ENCODE measurements around the gene POMGNT1.
"Not testable (repeated sequence)": the region's sequence is repeated elsewhere in the genome, so short reads cannot be mapped to it uniquely, and the experiment has no call there.

Gene POMGNT1

DNA sequence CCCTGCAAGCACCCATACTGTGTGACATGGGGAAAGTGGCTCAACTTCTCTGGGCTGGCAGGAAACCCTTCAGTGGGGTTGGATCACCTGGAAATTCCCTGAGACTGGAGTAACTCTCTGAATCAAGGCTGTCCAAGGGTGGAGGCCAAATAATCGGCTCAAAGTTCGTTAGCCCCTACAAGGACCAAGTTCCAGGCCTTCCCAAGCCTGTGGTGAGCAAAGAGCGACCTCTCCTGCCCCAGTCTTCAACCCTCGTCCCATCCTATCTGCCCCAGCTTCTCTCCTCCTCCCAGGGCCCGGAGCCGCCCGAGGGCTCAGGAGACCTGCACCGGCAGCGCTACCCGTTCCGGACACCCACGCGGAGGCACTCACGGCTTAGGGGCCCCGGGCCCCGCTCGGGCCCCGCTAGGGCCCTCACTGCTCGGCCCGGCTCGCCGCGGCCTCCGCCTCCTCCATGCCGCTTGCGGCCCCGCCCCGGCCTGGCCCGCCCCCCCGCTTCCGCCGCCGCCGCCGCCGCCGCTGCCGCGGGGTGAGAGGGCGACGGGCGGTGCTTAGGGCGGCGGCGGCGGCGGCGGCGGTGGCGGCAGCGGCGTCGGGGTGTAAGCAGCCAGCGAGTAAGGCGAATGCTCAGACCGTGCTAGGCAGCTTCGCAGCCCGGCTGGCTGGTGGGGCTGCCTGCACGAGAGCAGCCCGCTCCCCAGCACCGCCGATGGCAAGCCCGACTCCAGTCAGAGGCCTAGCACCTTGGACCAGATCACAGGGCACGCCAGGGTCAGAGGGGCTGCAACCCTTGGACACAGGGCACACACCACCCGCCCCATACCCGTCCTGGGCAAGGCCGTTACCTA lies at the start of gene POMGNT1:
Gene POMGNT1 (minus strand): TSS at position 471 of the 848 bp plus-strand sequence. CDS start 613 bp downstream, outside the sequence.
- TF ChIP-seq, protein P1, sequence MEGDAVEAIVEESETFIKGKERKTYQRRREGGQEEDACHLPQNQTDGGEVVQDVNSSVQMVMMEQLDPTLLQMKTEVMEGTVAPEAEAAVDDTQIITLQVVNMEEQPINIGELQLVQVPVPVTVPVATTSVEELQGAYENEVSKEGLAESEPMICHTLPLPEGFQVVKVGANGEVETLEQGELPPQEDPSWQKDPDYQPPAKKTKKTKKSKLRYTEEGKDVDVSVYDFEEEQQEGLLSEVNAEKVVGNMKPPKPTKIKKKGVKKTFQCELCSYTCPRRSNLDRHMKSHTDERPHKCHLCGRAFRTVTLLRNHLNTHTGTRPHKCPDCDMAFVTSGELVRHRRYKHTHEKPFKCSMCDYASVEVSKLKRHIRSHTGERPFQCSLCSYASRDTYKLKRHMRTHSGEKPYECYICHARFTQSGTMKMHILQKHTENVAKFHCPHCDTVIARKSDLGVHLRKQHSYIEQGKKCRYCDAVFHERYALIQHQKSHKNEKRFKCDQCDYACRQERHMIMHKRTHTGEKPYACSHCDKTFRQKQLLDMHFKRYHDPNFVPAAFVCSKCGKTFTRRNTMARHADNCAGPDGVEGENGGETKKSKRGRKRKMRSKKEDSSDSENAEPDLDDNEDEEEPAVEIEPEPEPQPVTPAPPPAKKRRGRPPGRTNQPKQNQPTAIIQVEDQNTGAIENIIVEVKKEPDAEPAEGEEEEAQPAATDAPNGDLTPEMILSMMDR (IDR thresholded peaks at IDR 0.05; ENCODE audit: low read depth, low read length), result no peak
- peak within 1 kb of the TSS; percentile 87 for H3K4me3 ChIP-seq (ENCODE audit: low read depth, low read length)
- in situ Hi-C loops (cut with HindIII; ENCODE audit: low sequenced_read_pairs), result no loop called here
- peak; percentile 47 for DNase-seq (ENCODE audit: low read depth, low spot score)

DNA sequence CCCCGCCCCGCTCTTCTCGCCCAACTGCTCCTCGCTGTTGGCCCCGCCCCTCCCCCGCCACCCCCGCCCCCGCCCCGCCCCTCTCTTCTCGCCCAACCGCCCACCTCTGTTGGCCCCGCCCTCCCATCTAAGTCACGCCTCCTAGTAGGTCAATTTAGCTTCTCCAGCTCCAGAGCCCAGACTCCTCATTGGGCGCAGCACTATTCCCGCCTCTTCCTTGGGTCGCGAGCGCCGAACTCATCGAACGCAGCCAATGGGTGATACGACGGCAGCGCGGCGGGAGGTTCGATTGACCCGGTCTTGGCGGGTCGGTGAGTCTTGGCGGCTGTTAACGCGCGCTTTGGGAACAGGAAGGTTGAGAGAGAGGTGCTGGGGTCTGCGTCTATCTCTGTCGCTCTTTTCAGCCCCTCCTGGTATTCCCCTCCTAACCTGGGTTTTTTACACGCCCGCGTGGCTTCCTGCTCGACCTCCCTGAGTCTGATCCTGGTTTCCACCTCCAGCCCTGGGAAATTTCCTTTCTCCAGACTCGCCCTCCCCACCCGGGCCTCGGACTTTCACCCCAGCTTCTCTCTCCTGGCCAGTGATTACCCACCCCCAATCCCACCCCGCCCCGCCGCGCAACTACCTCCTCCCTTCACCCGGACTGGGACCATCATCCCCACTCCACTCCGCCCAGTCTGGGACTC lies 49.3 kb upstream of the POMGNT1 start, which contains the start of gene RAD54L:
Gene RAD54L (plus strand): TSS at position 328 of the 686 bp plus-strand sequence. CDS start 643 bp downstream, outside the sequence.
- TF ChIP-seq, protein P1 (IDR thresholded peaks at IDR 0.05; ENCODE audit: low read depth, low read length), result no peak
- in situ Hi-C loops (cut with HindIII; ENCODE audit: low sequenced_read_pairs), result no loop called here
- H3K4me3 ChIP-seq (ENCODE audit: low read depth, low read length), result peak within 1 kb of the TSS; percentile 71
- DNase-seq (ENCODE audit: low read depth, low spot score), result peak; percentile 99

DNA sequence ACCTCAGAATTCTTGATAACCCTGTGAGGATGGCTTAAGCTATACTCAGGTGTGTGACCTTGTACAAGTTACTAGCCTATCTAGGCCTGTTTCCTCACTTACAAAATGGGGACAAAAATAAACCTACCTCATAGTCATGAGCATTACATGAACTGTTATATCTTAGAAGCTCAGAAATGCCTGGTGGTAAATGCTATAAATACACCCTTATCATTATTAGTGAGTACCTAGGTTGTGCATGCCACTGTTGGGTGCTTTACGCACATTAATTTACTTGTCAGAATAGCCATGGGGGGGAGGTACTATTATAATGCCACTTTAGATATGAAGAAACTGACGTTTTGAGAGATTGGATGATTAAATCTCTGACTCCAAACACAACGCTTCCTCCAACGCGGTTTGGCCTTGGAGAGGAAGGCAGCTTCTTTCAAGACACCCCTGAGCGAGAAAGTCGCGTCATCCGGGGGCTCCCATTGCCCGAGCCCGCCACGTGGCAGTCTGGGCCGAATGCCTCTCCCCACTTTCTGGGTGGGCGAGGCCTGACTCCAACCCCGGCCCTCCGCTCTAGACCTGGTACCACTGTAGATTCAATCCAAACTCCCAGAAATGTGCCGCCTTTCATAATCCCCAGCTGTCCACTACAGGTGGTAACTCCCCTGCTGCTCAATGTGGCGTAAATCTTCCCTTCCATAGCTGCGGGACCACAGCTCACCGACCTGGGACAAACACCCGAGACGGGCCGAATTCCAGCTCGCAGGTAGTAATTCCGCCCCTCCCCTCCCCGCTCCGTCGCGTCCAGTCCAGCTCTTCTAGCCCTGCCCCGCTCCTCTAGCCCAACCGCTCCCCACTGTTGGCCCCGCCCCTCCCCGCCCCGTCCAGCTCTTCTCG lies 48.6 kb upstream of the POMGNT1 start:
- no peak for DNase-seq (ENCODE audit: low read depth, low spot score)
- peak overlapping the region; percentile 71 for H3K4me3 ChIP-seq (ENCODE audit: low read depth, low read length)
- in situ Hi-C loops (cut with HindIII; ENCODE audit: low sequenced_read_pairs), result no loop called here
- TF ChIP-seq, protein P1 (IDR thresholded peaks at IDR 0.05; ENCODE audit: low read depth, low read length), result no peak

DNA sequence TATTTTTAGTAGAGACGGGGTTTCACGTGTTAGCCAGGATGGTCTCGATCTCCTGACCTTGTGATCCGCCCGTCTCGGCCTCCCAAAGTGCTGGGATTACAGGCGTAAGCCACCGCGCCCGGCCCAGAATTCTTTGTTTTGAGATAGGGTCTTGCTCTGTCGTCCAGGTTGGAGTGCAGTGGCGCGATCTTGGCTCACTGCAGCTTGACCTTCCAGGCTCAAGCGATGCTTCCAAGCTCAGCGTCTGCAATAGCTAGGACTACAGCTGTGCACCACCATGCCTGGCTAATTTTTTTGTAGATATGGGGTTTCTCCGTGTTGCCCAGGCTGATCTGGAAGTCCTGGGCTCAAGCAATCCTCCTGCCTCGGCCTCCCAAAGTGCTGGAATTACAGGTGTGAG lies 47.9 kb upstream of the POMGNT1 start:
- H3K4me3 ChIP-seq (ENCODE audit: low read depth, low read length); in situ Hi-C loops (cut with HindIII; ENCODE audit: low sequenced_read_pairs); DNase-seq (ENCODE audit: low read depth, low spot score): not testable (repeated sequence)

DNA sequence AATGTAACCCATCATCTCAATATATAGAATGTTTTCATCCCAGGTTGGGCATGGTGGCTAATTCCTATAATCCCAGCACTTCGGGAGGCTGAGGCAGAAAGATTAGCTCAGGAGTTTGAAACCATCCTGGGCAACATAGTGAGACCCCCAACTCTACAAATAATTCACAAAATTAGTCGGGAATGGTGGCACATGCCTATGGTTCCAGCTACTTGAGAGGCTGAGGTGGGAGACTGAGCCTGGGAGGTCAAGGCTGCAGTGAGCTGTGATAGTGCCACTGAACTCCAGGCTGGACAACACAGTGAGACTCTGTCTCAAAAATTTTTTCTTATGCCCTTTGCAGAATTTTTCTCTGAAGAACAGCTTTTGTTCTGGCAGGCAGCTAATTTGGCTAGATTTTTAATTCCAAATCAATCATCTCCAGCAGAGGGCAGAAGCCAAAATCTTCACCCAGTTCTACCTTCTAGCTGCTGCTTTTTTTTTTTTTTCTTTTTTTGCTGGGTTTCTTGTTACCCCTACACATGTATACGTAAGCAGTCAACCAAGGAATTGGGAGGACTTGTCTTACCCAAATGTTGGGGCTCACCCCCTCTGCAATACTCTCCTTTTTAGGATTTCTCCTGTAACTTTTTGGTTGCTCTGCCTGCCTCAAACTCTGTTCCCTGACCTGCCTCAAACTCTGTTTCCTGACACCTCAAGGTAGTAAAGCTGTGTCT lies 46.6 kb upstream of the POMGNT1 start:
- TF ChIP-seq, protein P1 (IDR thresholded peaks at IDR 0.05; ENCODE audit: low read depth, low read length), result peak; percentile 29
- in situ Hi-C loops (cut with HindIII; ENCODE audit: low sequenced_read_pairs), result no loop called here
- no peak for DNase-seq (ENCODE audit: low read depth, low spot score)
- no peak overlapping the region for H3K4me3 ChIP-seq (ENCODE audit: low read depth, low read length)

DNA sequence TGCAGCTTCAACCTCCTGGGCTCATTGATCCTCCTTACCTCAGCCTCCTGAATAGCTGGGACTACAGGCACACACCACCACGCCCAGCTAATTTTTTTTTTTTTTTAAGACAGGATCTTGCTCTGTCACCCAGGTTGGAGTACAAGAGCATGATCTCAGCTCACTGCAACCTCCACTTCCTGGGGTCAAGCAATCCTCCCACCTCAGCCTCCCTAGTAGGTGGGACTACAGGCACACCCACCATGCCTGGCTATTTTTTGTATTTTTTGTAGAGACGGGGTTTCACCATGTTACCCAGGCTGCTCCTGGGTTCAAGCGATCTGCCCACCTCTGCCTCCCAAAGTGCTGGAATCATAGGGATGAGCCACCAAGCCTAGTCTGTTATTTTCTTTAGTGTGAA lies 45.6 kb upstream of the POMGNT1 start:
- H3K4me3 ChIP-seq (ENCODE audit: low read depth, low read length); in situ Hi-C loops (cut with HindIII; ENCODE audit: low sequenced_read_pairs); DNase-seq (ENCODE audit: low read depth, low spot score): not testable (repeated sequence)

DNA sequence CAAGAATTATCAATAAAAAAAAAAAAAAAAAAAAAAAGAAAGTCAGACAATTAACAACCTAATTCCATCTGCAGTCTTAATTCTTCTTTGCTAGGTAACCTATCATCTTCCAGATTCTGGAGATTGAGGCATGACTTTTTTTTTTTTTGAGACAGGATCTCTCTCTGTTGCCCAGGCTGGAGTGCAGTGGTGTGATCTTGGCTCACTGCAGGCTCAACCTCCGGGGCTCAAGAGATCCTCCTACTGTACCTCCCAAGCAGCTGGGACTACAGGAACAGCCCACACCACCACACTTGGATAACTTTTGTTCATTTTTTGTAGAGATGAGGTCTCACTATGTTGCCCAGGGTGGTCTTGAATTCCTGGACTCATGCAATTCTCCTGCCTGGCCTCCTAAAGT lies 44.7 kb upstream of the POMGNT1 start:
- DNase-seq (ENCODE audit: low read depth, low spot score), result no peak
- in situ Hi-C loops (cut with HindIII; ENCODE audit: low sequenced_read_pairs), result no loop called here
- no peak overlapping the region for H3K4me3 ChIP-seq (ENCODE audit: low read depth, low read length)
- TF ChIP-seq, protein P1 (IDR thresholded peaks at IDR 0.05; ENCODE audit: low read depth, low read length), result no peak

DNA sequence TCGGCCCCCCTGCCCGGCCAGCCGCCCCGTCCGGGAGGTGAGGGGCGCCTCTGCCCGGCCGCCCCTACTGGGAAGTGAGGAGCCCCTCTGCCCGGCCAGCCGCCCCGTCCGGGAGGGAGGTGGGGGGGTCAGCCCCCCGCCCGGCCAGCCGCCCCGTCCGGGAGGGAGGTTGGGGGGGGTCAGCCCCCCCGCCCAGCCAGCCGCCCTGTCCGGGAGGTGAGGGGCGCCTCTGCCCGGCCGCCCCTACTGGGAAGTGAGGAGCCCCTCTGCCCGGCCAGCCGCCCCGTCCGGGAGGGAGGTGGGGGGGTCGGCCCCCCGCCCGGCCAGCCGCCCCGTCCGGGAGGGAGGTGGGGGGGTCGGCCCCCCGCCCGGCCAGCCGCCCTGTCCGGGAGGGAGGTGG lies 43.5 kb upstream of the POMGNT1 start:
- DNase-seq (ENCODE audit: low read depth, low spot score); in situ Hi-C loops (cut with HindIII; ENCODE audit: low sequenced_read_pairs): not testable (repeated sequence)

DNA sequence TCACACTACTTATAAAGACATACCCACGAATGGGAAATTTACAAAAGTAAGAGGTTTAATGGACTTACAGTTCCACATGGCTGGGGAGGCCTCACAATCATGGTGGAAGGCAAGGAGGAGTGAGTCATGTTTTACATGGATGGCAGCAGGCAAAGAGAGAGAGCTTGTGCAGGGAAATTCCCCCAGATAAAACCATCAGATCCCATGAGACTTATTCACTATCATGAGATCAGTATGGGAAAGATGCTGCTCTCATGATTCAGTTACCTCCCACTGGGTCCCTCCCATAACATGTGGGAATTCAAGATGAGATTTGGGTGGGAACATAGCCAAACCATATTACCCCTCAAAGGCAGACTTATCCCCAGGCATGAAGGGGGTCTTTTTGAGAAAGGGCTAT lies 40.6 kb upstream of the POMGNT1 start:
- peak; percentile 34 for DNase-seq (ENCODE audit: low read depth, low spot score)
- H3K4me3 ChIP-seq (ENCODE audit: low read depth, low read length); in situ Hi-C loops (cut with HindIII; ENCODE audit: low sequenced_read_pairs): not testable (repeated sequence)

More for the DNA sequence above, 43.5 kb upstream of the POMGNT1 start:
- not testable (repeated sequence) for H3K4me3 ChIP-seq (ENCODE audit: low read depth, low read length)
